ENCODE measurements around the gene MYOD1.

The MYOD1 gene

DNA sequence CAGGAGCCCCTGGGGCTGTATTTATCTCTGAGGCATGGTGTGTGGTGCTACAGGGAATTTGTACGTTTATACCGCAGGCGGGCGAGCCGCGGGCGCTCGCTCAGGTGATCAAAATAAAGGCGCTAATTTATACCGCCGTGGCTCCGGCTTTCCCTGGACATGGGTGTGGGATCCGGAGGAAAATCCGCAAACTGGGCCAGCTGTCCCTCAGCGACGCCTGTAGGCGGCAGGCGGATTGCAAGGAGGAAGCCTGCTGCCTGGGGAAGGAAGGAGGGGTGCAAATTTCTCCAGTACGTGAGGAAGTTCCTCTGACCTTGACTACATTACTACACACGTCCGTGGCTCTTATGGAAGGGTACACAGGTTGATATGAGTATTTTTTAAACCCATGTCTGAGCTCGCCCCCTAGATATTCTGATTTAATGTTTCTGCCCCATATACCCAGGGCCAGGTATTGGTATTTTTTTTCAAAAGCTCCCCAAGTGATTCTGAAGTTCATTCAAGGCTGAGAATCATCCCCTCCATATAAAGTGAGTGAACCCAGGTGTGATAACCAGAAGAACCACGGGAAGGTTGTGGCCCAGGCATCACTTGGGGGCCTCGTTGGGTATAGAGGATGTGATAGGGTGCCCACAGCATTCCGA is 2.8 kb downstream of the MYOD1 start:
- peak; percentile 64 for TF ChIP-seq CTCF (conservative IDR thresholded peaks at IDR 0.05; ENCODE audit: low read depth, low read length)
- no peak overlapping the region for H3K4me3 ChIP-seq (ENCODE audit: low read depth, low read length)

GRCh38 chr11:17724020-17724908 is 4.9 kb downstream of the MYOD1 start:
- H3K4me3 ChIP-seq (ENCODE audit: low read depth, low read length) = no peak overlapping the region
- DNase-seq (ENCODE audit: low read depth) = no peak
- no peak for TF ChIP-seq CTCF (conservative IDR thresholded peaks at IDR 0.05; ENCODE audit: low read depth, low read length)

More for the DNA sequence above, 2.8 kb downstream of the MYOD1 start:
- DNase-seq (ENCODE audit: low read depth) = peak; percentile 34

DNA sequence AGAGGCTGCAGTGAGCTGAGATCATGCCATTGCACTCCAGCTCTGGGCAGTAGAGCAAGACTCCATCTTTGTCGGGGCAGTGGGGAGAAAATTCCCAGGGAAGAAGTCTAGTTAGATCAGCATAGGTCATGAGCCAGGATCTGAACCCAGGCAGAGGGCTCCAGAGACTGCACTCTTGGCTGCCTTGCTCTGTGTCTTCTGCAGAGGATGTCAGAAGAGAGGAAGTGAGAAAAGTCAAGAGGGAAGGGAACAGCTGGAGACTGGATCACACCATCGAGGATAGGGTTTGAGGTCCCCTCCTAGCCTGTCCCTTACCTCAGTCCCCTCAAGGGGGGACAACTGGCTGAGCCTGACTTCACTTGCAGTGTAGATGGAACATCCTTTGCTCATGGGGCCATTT is 5.8 kb downstream of the MYOD1 start:
- TF ChIP-seq CTCF (conservative IDR thresholded peaks at IDR 0.05; ENCODE audit: low read depth, low read length) = no peak
- H3K4me3 ChIP-seq (ENCODE audit: low read depth, low read length) = no peak overlapping the region
- DNase-seq (ENCODE audit: low read depth) = no peak

- no peak overlapping the region for H3K4me3 ChIP-seq (ENCODE audit: low read depth, low read length)
- TF ChIP-seq CTCF (conservative IDR thresholded peaks at IDR 0.05; ENCODE audit: low read depth, low read length) = no peak
- DNase-seq (ENCODE audit: low read depth) = no peak
Measured at GRCh38 chr11:17730137-17730536, 10.8 kb downstream of the MYOD1 start.

DNA sequence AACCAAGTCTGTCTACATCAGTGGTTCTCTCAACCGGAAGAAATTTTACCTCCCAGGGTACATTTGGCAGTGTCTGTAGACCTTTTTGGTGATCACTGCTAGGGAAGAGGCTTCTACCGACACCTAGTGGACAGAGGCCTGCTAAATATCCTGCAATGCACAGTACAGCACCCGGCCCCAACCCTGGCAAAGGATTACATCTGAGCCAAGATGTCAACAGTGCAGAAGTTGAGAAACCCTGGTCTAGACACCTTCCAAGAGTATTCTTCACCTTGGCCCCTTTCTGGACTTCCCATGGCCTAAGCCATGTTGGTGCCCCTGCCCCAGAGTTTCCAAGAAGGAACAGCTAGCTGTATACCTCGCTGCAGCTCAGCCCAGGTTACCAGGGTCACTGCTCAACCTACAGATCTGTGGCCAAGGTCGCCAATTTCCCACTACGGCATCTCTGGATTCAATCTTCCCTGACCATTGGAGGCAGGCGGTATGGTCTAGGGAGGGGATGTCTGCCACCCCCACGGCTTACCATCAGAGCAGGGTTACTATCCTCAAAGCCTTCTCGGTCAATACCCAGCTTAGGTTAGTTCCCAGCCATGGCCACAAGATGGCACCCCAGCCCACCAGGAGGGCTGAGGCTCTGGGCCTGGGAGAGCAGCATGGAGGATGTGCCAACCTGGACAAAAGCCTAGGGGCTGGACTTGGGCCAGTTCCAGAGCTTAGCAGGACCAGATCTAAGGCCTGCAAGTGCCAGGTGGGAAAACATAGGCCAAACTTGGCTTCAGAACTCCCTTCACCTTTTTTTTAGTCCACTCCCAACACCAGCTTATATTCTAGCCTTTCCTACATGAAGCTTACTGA is 11.5 kb downstream of the MYOD1 start:
- no peak overlapping the region for H3K4me3 ChIP-seq (ENCODE audit: low read depth, low read length)
- peak; percentile 82 for DNase-seq (ENCODE audit: low read depth)
- peak; percentile 92 for TF ChIP-seq CTCF (conservative IDR thresholded peaks at IDR 0.05; ENCODE audit: low read depth, low read length)

DNA sequence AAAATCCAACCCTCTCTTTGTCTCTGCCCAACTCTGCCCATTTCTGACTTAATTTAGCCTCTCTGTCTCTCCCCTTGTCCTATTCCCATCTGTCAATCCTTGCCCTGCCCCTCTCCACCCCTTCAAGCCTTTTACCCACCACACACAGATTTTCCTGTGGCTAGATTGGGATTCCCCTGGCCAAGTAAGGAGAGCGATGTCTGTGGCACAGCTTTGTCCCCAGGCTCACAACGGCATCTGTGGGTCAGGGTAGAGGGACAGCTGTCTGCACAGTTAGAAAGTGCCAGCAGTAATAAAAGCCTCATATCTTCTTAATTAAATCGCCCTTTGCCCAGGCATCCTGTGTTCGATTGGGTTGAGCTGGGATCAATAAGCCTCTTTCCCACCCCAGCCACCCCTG is 13.9 kb downstream of the MYOD1 start:
- no peak for DNase-seq (ENCODE audit: low read depth)
- H3K4me3 ChIP-seq (ENCODE audit: low read depth, low read length) = no peak overlapping the region
- TF ChIP-seq CTCF (conservative IDR thresholded peaks at IDR 0.05; ENCODE audit: low read depth, low read length) = no peak
